ENCODE results near the gene FIZ1.

GRCh38 chr19:55615543-55616394 lies 16.5 kb upstream of the FIZ1 start:
- TF ChIP-seq, protein P1, sequence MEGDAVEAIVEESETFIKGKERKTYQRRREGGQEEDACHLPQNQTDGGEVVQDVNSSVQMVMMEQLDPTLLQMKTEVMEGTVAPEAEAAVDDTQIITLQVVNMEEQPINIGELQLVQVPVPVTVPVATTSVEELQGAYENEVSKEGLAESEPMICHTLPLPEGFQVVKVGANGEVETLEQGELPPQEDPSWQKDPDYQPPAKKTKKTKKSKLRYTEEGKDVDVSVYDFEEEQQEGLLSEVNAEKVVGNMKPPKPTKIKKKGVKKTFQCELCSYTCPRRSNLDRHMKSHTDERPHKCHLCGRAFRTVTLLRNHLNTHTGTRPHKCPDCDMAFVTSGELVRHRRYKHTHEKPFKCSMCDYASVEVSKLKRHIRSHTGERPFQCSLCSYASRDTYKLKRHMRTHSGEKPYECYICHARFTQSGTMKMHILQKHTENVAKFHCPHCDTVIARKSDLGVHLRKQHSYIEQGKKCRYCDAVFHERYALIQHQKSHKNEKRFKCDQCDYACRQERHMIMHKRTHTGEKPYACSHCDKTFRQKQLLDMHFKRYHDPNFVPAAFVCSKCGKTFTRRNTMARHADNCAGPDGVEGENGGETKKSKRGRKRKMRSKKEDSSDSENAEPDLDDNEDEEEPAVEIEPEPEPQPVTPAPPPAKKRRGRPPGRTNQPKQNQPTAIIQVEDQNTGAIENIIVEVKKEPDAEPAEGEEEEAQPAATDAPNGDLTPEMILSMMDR (IDR thresholded peaks at IDR 0.05): no peak
- no peak for TF ChIP-seq POLR2A (IDR thresholded peaks at IDR 0.05)

All from heart left ventricle (tissue), 13 donors.